AG04450 (cell line): Measurements from ENCODE around the gene FAM83B. TPM values are rescaled to one million over a fixed set of nuclear protein-coding genes. Genes with fewer than 3 reads are reported as not detected.

Source experiments
- CTCF ChIA-PET: fragments of 300-600, 350-600 bp; formaldehyde crosslinking; extraction: SDS; loops from one replicate; lab custom pipeline; 2022; ENCODE audit warnings: antibody characterized with exemption, inconsistent platforms; lab: Charles Lee
- POLR2A ChIA-PET: fragments of 350-600 bp; formaldehyde crosslinking; extraction: SDS; loops from one replicate; lab custom pipeline; 2021; ENCODE audit warnings: antibody characterized with exemption, inconsistent platforms; lab: Yijun Ruan, JAX
- DNase-seq: peaks from one replicate; pipeline ENCODE4 v3.0.0-alpha.2; 2011; ENCODE audit warnings: low read depth, low spot score
- H3K27ac ChIP-seq: one replicate; pipeline ENCODE4 v1.5.1; 2012; ENCODE audit warnings: low read depth, low read length, control low read depth
- H3K27me3 ChIP-seq: one replicate; pipeline ENCODE4 v1.6.0; 2012; ENCODE audit warnings: low read length; ENCODE audit not compliant: control insufficient read depth, insufficient read depth
- H3K4me3 ChIP-seq: 2 replicates; pipeline ENCODE4 v1.5.1; 2011; ENCODE audit warnings: mild to moderate bottlenecking, low read depth, low read length, control low read depth
- H3K9me3 ChIP-seq: 2 replicates; pipeline ENCODE4 v1.5.1; 2012; ENCODE audit warnings: low read length; ENCODE audit not compliant: control insufficient read depth, insufficient read depth
- CTCF ChIP-seq: IDR thresholded peaks from 2 replicates; pipeline ENCODE4 v1.5.1; 2011; ENCODE audit warnings: low read depth, low read length, control low read depth, inconsistent platforms
- polyA plus RNA-seq: library from polyadenylated mRNA; depleted of rRNA; stranded (reverse); fragments of >200 nt; gene quantifications from 2 replicates; pipeline ENCODE4 v1.2.3, GENCODE V29; 2011

The FAM83B gene
- polyA plus RNA-seq, 1 experiment = 0.05 TPM

DNA sequence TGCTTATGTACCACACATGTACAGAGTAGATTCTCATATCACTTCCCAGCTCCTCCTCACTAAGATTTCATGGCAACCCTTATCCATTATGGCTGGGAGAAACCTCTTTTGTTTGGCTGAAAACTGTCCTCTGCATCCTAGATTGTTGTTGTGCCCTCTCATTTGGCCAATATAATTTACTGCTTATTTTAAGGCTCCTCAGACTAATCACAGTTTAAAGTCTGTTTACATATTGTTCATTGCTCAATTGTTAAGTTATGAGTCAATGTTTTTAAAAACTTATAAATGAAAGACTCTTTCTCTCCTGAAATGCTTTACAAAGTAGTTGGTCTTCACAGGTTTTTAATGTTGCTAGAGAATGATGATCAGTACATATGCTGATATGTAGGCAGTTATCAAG is 57.3 kb downstream of the FAM83B start:
- Histone ChIP-seq H3K27me3 (no peaks in the 10 kb centered on the region), H3K4me3 (no peak overlapping the region), H3K9me3 (no peaks in the 10 kb centered on the region), H3K27ac (no peak overlapping the region)
- POLR2A ChIA-PET = no interaction called here
- CTCF ChIA-PET = no interaction called here
- no peak for TF ChIP-seq CTCF
- DNase-seq = no peak

- H3K4me3 ChIP-seq = no peak overlapping the region
- H3K27ac ChIP-seq = no peak overlapping the region
- no peaks in the 10 kb centered on the region for H3K9me3 ChIP-seq
- ChIA-PET POLR2A (no interaction called here), CTCF (interaction anchor here (0.6 to 1.2 kb wide), 2 partner anchors 144 to 190 kb away, joined by 4 to 5 read pairs; no protein-coding TSS in a partner anchor)
- H3K27me3 ChIP-seq = no peaks in the 10 kb centered on the region
- no peak for TF ChIP-seq CTCF
- no peak for DNase-seq
Measured at GRCh38 chr6:54907355-54907754, 60.8 kb downstream of the FAM83B start.

GRCh38 chr6:54909184-54909583 is 62.6 kb downstream of the FAM83B start:
- DNase-seq = no peak
- POLR2A ChIA-PET = no interaction called here
- H3K27ac ChIP-seq = no peak overlapping the region
- CTCF ChIA-PET = no interaction called here
- no peaks in the 10 kb centered on the region for H3K9me3 ChIP-seq
- no peak for TF ChIP-seq CTCF
- no peak overlapping the region for H3K4me3 ChIP-seq
- H3K27me3 ChIP-seq = no peaks in the 10 kb centered on the region

- Histone ChIP-seq H3K27me3 (no peaks in the 10 kb centered on the region), H3K9me3 (no peaks in the 10 kb centered on the region), H3K27ac (no peak overlapping the region), H3K4me3 (no peak overlapping the region)
- no peak for DNase-seq
- no peak for TF ChIP-seq CTCF
- ChIA-PET CTCF (no interaction called here), POLR2A (no interaction called here)
Measured at GRCh38 chr6:54910431-54910884, 63.9 kb downstream of the FAM83B start.

GRCh38 chr6:54910921-54911320 is 64.3 kb downstream of the FAM83B start:
- no peaks in the 10 kb centered on the region for H3K27me3 ChIP-seq
- H3K9me3 ChIP-seq = no peaks in the 10 kb centered on the region
- CTCF ChIA-PET = no interaction called here
- no peak for TF ChIP-seq CTCF
- no peak overlapping the region for H3K27ac ChIP-seq
- H3K4me3 ChIP-seq = no peak overlapping the region
- no peak for DNase-seq
- POLR2A ChIA-PET = no interaction called here
